K562 (cell line): ENCODE results near the gene CD109. TPM values are rescaled to one million over a fixed set of nuclear protein-coding genes. Genes with fewer than 3 reads are reported as not detected.
A peak's percentile ranks its signal among the peaks of the same experiment; 100 is the strongest.

Experiments
- BRCA1 ChIP-seq, 2 experiments: fragments of 450-650 bp in 1 of 2; sonication (generic) in 1 of 2; formaldehyde crosslinking in 1 of 2; IDR thresholded peaks; 2 replicates each; pipeline versions ENCODE4 v1.5.0 to v1.6.1; 2017 to 2020; ENCODE audit warnings: mild to moderate bottlenecking in 1 of 2, missing genetic modification reagents in 1 of 2
- SMC3 ChIP-seq: conservative IDR thresholded peaks from 2 replicates; pipeline ENCODE4 v1.6.1; 2011; ENCODE audit warnings: low read depth, low read length, improper control_type of control experiment; ENCODE audit not compliant: insufficient read depth
- polyA plus RNA-seq, 8 experiments: library from polyadenylated mRNA; depleted of rRNA in 4 of 8; stranded (reverse) in 5 of 8; unstranded in 3 of 8; fragments of >200 nt; fragmentation: Nextera tagmentation in 2 of 8; fragmentation: Illumina TruSeq in 1 of 8; extraction: Ambion mirVana in 2 of 8; extraction: Trizol in 1 of 8; gene quantifications; 2 replicates each; pipeline versions ENCODE4 v1.2.1 to v1.2.3, GENCODE V29; 2011 to 2014; ENCODE audit warnings: inconsistent platforms in 1 of 8, missing spikeins in 1 of 8
- total RNA-seq, 7 experiments: library from RNA; depleted of rRNA in 6 of 7; stranded (reverse); fragments of >200 nt in 6 of 7; fragmentation: Illumina TruSeq in 2 of 7; extraction: Trizol in 2 of 7; gene quantifications; 2 replicates each; pipeline versions ENCODE4 v1.2.1 to v1.2.3, GENCODE V29; 2011 to 2021; ENCODE audit warnings: low replicate concordance in 1 of 7
- TF ChIP-seq, protein P1 (sequence below): sonication (generic); formaldehyde crosslinking; IDR thresholded peaks from 2 replicates; pipeline ENCODE4 v1.9.0; 2022; ENCODE audit warnings: mild to moderate bottlenecking, missing genetic modification reagents
- TF ChIP-seq, protein P2 (sequence below), 2 experiments: fragments of 450-650 bp in 1 of 2; sonication (generic) in 1 of 2; formaldehyde crosslinking in 1 of 2; IDR thresholded peaks; 2 replicates each; pipeline versions ENCODE4 v1.7.1 to v1.9.0; 2016 to 2022; ENCODE audit warnings: inconsistent platforms in 1 of 2, mild to moderate bottlenecking in 1 of 2, missing genetic modification reagents in 1 of 2

CD109 gene
- total and polyA plus RNA-seq, 9 of the 15 experiments (the other 6 are each of a cell fraction or from before 2014, with no cell fraction given) = under 0.01 to 0.22 (median 0.11) TPM

DNA sequence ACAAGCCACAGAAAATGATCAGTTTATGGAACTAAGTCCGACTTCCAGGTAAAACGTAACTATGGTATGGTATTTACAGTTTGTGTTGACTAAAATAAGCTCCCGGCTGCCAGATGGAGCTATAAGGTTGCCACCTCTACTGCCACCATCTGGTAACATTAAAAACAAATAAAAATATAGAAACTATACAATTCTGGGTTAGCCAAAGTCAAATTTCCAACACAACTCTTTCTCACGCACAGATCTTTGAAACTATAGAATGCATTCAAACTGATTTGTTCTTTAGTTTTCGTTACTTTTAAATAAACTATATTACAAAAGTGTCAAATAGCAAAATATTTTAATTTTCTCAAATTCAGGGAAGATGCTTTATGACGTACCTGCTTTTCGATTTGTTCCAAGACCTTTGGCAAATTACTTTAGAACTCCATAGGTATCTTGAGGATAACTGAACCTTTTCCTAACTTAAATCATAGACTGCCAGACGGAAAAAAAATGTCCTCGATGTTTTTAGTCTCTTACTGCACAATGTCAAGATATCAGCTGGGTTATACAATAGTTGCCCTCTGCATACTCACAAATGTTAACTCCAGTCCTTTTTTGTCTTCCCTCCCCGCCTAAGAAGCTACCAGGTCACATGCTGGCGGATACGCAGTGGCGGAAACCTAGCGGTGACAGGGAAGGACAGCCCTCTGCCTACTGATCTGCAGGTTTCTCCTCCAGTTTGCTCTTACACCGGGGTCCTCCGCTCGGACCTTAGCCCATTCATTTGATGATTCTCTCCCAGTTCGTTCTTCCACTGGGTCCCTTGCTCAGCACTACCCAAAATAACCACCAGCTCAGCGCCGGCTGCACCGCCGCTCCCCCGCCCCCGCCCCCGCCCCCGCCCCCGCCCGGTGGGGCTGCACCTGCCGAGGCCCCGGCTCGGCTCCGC lies 43.1 kb upstream of the CD109 start (continued):
- TF ChIP-seq, protein P1, sequence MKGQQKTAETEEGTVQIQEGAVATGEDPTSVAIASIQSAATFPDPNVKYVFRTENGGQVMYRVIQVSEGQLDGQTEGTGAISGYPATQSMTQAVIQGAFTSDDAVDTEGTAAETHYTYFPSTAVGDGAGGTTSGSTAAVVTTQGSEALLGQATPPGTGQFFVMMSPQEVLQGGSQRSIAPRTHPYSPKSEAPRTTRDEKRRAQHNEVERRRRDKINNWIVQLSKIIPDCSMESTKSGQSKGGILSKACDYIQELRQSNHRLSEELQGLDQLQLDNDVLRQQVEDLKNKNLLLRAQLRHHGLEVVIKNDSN (CRISPR knock-in tag) = peak; percentile 85
- TF ChIP-seq, protein P2, sequence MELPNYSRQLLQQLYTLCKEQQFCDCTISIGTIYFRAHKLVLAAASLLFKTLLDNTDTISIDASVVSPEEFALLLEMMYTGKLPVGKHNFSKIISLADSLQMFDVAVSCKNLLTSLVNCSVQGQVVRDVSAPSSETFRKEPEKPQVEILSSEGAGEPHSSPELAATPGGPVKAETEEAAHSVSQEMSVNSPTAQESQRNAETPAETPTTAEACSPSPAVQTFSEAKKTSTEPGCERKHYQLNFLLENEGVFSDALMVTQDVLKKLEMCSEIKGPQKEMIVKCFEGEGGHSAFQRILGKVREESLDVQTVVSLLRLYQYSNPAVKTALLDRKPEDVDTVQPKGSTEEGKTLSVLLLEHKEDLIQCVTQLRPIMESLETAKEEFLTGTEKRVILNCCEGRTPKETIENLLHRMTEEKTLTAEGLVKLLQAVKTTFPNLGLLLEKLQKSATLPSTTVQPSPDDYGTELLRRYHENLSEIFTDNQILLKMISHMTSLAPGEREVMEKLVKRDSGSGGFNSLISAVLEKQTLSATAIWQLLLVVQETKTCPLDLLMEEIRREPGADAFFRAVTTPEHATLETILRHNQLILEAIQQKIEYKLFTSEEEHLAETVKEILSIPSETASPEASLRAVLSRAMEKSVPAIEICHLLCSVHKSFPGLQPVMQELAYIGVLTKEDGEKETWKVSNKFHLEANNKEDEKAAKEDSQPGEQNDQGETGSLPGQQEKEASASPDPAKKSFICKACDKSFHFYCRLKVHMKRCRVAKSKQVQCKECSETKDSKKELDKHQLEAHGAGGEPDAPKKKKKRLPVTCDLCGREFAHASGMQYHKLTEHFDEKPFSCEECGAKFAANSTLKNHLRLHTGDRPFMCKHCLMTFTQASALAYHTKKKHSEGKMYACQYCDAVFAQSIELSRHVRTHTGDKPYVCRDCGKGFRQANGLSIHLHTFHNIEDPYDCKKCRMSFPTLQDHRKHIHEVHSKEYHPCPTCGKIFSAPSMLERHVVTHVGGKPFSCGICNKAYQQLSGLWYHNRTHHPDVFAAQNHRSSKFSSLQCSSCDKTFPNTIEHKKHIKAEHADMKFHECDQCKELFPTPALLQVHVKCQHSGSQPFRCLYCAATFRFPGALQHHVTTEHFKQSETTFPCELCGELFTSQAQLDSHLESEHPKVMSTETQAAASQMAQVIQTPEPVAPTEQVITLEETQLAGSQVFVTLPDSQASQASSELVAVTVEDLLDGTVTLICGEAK (IDR thresholded peaks at IDR 0.05) = peak; percentile 38
- TF ChIP-seq, protein P2 (CRISPR knock-in tag; IDR thresholded peaks at IDR 0.05) = no peak
- TF ChIP-seq SMC3 = 0 out of 2 replicates have a peak, but pooled peaks have one; percentile 9
- no peak for TF ChIP-seq BRCA1 (IDR thresholded peaks at IDR 0.05)
- TF ChIP-seq BRCA1 (CRISPR knock-in tag; IDR thresholded peaks at IDR 0.05) = no peak
